Measurements from ENCODE around the gene NAPG. TPM values are rescaled to one million over a fixed set of nuclear protein-coding genes. Genes with fewer than 3 reads are reported as not detected.

NAPG gene
- total RNA-seq, 4 donors from 2014 or later = 47.5 to 56.4 (median 53.1) TPM

DNA sequence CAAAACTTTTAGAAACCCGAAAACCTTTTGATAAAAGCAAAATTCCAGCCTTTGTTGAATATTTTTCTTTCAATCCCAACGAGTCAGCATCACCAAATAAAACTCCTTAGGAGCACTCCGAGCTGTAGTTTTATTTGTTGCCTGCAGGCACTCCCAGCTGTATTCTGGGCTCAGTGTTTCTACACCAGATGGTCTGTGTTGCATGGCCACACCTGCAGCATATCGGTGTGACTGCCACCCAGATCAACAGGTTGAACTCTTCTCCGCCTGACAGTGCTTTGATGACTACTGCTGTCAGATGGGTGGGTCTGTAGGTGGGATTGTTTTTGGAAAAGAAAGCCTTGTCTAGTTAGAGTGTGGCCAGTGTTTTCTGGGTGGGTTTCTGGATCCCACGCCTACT lies 38.7 kb upstream of the NAPG start:
- Histone ChIP-seq H3K4me3 (replicated peaks in 1 of 3) (no peak overlapping the region), H3K27ac (no peak overlapping the region), H3K27me3 (no peaks in the 10 kb centered on the region), H3K36me3 (peaks cover 0 to 3% of the 10 kb centered on the region in 2 donors), H3K9me3 (no peaks in the 10 kb centered on the region), H3K4me1 (no peaks in the 10 kb centered on the region)
- 90 to 91% methylated on average over 6 of the region's 6 CpGs for WGBS, 2 donors
- intact Hi-C loops (cut with DNase I) = no loop called here
- TF ChIP-seq, protein P1, sequence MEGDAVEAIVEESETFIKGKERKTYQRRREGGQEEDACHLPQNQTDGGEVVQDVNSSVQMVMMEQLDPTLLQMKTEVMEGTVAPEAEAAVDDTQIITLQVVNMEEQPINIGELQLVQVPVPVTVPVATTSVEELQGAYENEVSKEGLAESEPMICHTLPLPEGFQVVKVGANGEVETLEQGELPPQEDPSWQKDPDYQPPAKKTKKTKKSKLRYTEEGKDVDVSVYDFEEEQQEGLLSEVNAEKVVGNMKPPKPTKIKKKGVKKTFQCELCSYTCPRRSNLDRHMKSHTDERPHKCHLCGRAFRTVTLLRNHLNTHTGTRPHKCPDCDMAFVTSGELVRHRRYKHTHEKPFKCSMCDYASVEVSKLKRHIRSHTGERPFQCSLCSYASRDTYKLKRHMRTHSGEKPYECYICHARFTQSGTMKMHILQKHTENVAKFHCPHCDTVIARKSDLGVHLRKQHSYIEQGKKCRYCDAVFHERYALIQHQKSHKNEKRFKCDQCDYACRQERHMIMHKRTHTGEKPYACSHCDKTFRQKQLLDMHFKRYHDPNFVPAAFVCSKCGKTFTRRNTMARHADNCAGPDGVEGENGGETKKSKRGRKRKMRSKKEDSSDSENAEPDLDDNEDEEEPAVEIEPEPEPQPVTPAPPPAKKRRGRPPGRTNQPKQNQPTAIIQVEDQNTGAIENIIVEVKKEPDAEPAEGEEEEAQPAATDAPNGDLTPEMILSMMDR (IDR thresholded peaks at IDR 0.05) = no peak
- no peak for TF ChIP-seq POLR2A (IDR thresholded peaks at IDR 0.05)
- no peak for DNase-seq

DNA sequence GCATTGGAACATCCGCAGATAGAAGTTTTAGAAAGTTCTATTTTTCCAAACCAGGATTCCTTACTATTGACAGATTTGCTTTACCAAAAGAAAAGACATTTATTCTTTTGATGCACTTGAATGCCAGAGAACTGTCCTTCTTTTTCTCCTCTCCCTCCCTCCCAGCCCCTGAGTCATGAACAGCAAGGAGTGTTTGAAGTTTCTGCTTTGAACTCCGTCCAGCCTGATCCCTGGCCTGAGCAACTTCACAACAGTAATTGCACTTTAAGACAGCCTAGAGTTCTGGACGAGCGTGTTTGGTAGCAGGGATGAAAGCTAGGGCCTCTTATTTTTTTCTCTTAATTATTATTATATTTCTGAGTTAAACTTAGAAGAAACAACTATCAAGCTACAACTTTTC lies 37.8 kb upstream of the NAPG start:
- H3K4me1 ChIP-seq = no peaks in the 10 kb centered on the region
- H3K27ac ChIP-seq = no peak overlapping the region
- H3K36me3 ChIP-seq = peaks cover 0 to 3% of the 10 kb centered on the region in 2 donors
- H3K27me3 ChIP-seq = no peaks in the 10 kb centered on the region
- intact Hi-C loops (cut with DNase I) = no loop called here
- H3K9me3 ChIP-seq = no peaks in the 10 kb centered on the region
- 83 to 84% methylated on average over 4 of the region's 4 CpGs for WGBS, 2 donors
- DNase-seq = no peak
- no peak overlapping the region for H3K4me3 ChIP-seq (replicated peaks in 1 of 3)
- TF ChIP-seq, protein P1 (IDR thresholded peaks at IDR 0.05) = no peak
- no peak for TF ChIP-seq POLR2A (IDR thresholded peaks at IDR 0.05)

DNA sequence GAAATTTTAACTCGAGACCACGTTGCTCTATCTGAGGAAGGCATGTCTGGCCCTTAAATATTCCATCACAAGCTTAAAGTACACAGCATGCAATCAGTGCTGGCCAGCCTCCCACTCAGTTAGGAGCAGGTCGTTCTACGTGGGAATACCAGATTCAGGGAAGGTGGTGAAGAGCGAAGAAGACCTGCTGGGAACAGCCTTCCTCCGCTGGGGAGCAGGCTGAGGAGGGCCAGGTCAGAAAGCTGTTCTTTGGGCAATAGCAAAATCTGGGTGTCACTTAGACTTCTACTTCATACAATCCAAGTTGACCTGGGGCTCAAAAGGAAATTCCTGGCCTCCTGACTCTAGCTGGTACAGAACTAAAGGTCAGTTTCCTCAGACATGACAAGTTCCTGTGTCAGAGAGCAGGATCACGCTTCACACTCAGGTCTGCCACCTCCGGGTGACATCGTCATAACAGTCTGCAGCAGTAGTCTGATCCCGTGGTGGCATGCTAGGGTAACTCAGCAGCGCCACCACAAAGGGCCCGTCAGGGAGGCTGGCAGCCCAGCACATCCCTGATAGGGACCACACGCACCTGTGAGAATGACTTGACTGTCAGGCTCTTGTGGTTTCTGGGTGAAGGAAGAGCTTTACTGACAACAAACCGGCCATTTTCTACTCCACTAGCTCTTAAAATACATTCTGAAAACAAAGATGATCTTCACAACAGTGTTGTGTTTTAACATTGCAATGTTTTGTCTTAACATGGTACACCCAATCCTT lies 35.2 kb upstream of the NAPG start:
- H3K27me3 ChIP-seq = no peaks in the 10 kb centered on the region
- DNase-seq = peak; percentile 15 to 33
- H3K4me3 ChIP-seq (replicated peaks in 1 of 3) = no peak overlapping the region
- TF ChIP-seq, protein P1 (IDR thresholded peaks at IDR 0.05) = no peak
- TF ChIP-seq POLR2A (IDR thresholded peaks at IDR 0.05) = no peak
- no peaks in the 10 kb centered on the region for H3K9me3 ChIP-seq
- H3K27ac ChIP-seq = no peak overlapping the region
- H3K4me1 ChIP-seq = no peaks in the 10 kb centered on the region
- 66 to 73% methylated on average over 14 of the region's 14 CpGs for WGBS, 2 donors
- peaks cover 0 to 3% of the 10 kb centered on the region in 2 donors for H3K36me3 ChIP-seq
- intact Hi-C loops (cut with DNase I) = no loop called here

DNA sequence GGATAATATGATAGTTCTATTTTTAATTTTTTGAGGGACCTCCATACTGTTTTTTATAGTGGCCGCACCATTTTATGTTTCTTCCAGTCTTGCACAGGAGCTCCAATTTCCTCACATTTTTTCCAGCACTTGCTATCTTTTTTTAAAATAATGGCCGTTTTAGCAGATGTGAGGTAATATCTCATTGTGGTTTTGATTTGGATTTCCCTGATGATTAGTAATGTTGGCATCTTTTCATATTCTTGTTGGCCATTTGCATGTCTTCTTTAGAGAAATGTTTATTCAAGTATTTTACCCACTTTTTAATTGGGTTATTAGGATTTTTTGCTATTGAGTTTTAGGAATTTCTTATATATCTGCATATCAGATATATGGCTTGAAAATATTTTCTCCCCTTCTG lies 29.9 kb upstream of the NAPG start:
- TF ChIP-seq, protein P1 (IDR thresholded peaks at IDR 0.05) = no peak
- no peak for TF ChIP-seq POLR2A (IDR thresholded peaks at IDR 0.05)
- no peaks in the 10 kb centered on the region for H3K36me3 ChIP-seq
- H3K4me1 ChIP-seq = no peaks in the 10 kb centered on the region
- 79 to 83% methylated on average over 2 of the region's 2 CpGs for WGBS, 2 donors
- intact Hi-C loops (cut with DNase I) = no loop called here
- DNase-seq = no peak
- no peak overlapping the region for H3K27ac ChIP-seq
- H3K9me3 ChIP-seq = no peaks in the 10 kb centered on the region
- no peak overlapping the region for H3K4me3 ChIP-seq (replicated peaks in 1 of 3)
- H3K27me3 ChIP-seq = no peaks in the 10 kb centered on the region

DNA sequence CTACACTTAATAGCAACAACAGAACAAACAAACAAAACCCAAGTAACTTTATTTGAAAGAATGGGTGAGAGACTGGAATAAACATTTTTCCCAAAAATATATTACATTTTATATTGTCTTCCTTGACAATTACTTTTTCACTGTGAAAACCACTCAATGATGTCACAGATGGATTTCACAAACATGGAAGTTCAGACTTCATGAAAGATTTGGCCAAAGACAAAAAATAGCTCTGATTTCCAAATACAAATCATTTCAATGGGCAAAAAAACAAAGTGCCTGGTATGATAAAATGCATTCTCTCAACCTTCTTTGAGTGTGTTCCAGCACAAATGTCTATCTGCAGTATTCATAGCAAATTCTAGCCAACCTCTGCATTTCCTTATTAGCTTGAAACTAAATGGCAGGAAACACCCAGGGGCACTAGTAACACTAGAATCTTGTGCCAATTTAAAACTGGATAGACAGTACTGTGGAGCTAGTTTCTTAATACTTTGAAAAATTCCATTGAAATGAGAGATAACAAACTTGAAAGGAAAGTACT lies 28.5 kb upstream of the NAPG start:
- Histone ChIP-seq H3K4me1 (no peaks in the 10 kb centered on the region), H3K27ac (no peak overlapping the region), H3K27me3 (no peaks in the 10 kb centered on the region), H3K9me3 (no peaks in the 10 kb centered on the region), H3K36me3 (no peaks in the 10 kb centered on the region), H3K4me3 (replicated peaks in 1 of 3) (no peak overlapping the region)
- TF ChIP-seq, protein P1 (IDR thresholded peaks at IDR 0.05) = no peak
- TF ChIP-seq POLR2A (IDR thresholded peaks at IDR 0.05) = no peak
- intact Hi-C loops (cut with DNase I) = no loop called here
- DNase-seq = no peak
